GM18508 (cell line): ENCODE data around the gene TMEM45B.
"Not testable (repeated sequence)": the region's sequence is repeated elsewhere in the genome, so short reads cannot be mapped to it uniquely, and the experiment has no call there.

Source experiments
- ATAC-seq: cut with Tn5 transposase; IDR thresholded peaks from one replicate; pipeline ENCODE4 v1.9.1; 2021; ENCODE audit warnings: moderate number of reproducible peaks; ENCODE audit not compliant: insufficient read depth, unreplicated experiment

The TMEM45B gene

DNA sequence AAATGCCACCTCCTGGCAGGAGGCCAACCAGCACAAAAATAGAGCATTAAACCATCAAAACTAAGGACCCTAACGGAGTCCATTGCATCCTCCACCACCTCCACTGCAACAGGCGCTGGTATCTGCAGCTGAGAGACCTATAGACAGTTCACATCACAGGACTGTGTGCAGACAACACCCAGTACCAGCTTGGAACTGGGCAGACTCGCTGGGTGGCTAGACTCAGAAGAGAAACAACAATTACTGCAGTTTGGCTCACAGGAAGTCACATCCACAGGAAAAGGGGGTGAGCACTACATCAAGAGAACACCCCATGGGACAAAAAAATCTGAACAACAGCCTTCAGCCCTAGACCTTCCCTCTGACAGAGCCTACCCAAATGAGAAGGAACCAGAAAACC lies 11.6 kb upstream of the TMEM45B start:
- ATAC-seq = no peak

DNA sequence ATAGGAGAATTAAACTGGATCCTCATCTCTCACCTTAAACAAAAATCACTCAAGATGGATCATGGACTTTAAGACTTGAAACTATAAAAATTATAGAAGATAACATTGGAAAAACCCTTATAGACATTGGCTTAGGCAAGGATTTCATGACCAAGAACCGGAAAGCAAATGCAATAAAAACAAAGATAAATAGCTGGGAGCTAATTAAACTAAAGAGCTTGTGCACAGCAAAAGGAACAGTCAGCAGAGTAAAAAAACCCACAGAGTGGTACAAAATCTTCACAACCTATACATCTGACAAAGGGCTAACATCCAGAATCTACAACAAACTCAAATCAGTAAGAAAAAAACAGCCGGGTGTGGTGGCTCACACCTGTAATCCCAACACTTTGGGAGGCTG lies 7.4 kb upstream of the TMEM45B start:
- ATAC-seq = not testable (repeated sequence)

DNA sequence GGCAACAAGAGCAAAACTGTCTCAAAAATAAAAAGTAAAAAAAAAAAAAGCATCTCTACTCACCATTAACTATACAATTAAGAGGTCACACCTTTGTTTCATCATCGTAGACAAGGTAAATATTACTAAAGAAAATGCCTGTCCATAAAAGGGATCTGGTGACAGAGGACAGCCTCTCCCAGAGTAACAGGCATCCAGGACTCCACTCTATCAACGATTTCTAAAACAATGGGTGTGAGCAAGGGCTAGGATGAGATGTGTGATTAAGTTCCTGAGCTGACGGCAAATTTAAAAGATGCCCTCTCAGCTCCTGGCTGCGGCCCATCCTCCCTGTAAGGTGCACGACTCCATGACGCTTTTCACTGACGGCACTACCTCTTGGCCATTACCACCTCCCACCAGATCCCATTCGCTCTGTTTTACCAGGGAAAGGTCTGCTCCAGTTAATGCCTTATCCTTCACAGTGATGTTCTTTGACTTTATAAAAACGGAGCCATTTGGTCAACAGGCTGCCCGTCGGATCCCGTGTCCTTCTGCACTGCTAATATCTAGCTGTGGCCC lies 2.3 kb upstream of the TMEM45B start:
- ATAC-seq = no peak

DNA sequence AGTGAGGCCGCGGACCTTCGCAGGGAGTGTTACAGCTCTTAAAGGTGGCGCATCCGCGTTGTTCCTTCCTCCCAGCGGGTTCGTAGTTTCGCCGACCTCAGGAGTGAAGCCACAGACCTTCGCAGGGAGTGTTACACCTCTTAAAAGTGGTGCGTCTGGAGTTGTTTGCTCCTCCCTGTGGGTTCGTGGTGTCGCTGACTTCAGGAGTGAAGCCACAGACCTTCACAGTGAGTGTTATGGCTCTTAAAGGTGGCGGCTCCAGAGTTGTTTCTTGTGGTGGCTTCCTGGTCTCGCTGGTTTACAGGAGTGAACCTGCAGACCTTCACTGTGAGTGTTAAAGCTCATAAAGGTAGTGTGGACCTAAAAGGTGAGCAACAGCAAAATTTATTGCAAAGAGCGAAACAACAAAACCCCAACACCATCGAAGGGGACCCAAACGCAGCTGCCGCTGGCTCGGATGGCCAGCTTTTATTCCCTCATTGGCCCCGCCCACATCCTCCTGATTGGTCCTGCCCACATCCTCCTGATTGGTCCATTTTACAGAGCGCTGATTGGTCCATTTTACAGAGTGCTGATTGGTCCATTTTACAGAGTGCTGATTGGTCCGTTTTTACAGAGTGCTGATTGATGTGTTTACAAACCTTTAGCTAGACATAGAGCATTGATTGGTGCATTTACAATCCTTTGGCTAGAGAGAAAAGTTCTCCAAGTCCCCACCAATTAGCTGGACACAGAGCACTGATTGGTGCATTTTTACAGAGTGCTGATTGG lies 1.2 kb upstream of the TMEM45B start:
- ATAC-seq = no peak

DNA sequence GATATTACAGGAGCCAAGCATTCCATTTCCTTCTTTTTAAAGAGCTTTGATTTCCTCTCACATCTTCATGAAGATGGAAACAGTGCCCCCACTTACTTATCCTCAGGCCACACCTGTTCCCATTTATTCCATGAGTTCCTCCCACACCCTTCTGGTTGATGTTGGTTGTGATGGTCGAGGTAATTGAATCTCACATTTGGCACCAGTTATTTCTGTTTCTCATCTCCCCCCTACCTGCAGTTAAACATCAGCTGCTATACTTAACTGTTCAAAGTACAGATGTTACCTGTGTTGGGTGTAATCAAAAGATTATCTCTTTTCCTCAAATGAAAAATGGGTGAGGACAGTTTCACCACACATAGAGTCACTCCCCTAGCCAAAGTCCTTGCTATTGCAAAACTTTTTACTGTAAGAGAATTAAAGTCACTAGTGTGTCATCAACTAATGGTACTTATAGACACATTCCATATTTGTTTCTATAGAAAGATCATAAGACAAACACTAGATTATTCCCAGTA lies 1.9 kb downstream of the TMEM45B start:
- no peak for ATAC-seq

DNA sequence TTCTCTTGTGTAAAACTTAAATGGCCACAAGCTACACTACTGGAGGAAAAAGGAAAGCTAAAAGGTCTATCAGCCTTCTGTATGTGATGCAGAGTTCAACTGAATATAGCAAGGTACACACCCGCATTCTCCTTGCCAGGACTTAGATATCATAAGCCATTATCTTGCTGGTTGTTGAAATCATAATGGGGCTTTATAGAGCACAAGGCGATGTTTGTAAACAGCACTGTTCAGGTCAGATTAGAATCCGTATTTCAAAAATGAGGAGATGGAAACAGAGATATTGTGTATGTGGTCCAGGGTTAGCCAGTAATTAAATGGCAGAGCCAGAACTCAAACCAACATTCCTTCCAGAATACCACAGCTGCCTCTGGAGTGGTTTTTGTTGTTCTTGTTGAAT lies 2.6 kb downstream of the TMEM45B start:
- not testable (repeated sequence) for ATAC-seq

DNA sequence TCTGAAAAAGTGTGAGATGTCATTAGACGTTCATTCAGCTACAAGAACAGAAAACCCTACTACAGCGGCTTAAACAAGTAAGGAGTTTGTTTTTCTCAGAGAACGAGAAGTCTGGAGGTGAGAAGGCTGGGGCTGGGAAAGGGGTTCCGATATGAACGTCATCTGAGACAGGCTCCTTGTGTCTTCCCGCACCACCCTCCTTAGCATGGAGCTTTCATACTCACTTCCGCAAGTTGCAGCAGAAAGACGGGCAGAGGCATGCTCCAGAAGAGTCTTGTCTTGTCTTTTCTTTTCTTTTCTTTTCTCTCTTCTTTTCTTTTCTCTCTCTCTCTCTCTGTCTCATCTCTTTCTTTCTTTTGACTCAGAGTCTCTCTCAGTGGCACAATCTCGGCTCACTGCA lies 3.6 kb downstream of the TMEM45B start:
- ATAC-seq = no peak

DNA sequence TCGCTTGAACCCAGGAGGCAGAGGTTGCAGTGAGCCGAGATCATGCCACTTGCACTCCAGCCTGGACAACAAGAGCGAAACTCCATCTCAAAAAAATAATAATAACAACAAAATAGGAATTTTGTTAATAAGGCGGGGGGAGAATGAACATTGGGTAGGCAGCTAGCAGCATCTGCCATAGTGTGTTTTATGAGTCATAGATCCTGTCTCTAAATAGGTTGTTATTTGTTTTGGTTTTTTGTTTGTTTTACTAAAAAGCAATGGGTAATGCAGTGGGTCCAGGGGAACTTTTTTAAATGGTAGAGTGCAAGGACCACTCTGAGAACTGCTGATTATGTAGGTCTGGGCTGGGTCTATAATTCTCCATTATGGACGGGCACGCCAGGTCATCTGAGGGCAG lies 4.6 kb downstream of the TMEM45B start:
- ATAC-seq = not testable (repeated sequence)

DNA sequence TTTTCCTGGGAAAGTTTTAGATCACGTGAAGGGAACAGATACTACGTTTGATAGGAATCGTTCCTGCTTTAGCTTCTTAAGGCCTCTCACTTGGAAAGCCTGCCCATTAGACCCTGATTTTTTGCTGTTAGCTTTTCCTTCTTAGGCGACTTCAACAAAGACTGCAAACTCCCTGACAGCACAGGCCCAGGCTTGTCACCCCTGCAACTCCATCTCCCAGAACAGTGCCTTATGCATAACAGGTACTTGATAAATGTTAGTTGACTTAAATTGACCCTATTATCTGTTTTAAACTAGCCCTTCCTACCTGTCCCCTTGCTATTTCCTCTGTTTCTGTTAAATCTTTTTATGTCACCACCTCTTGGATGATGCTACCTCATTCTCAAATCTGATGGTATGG lies 7.6 kb downstream of the TMEM45B start:
- ATAC-seq = not testable (repeated sequence)

DNA sequence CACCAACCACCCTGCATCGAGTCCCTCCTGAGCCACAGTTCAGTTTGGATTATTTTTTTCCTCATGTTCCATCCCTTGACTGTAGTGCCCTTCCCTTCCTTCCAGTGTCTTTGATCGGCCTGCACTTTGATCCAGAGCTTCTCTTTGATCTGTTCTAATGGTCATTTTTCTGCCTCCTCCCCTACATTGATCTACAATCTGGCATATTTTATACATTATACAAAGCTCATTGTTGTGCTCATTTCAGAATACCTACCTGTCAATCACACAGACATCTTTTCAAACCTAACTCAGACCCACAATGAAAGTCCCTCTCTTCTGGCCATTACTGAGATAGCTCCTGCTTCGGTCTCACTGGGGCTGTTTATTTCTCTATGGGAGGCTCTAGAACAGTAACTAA lies 8.2 kb downstream of the TMEM45B start:
- ATAC-seq = not testable (repeated sequence)

DNA sequence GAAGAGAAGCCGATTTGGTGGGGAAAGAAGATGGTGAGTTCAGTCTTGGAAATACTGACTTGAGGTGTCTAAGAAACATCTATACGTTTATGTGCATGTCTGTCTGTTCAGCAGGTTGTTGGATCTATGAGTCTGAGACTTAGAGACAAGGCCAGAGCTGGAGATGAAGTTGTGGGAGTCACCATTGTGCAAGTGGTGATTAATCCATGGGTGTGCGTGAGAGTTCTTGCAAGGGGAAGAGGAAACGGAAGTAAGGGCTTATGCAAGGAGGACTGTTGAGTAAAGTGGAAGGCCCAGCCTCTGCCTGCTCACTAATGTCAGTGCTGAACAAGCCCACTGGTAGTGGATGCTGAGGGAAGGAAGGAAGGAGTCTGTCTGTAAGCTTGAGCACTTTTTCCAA lies 9.7 kb downstream of the TMEM45B start:
- ATAC-seq = no peak

DNA sequence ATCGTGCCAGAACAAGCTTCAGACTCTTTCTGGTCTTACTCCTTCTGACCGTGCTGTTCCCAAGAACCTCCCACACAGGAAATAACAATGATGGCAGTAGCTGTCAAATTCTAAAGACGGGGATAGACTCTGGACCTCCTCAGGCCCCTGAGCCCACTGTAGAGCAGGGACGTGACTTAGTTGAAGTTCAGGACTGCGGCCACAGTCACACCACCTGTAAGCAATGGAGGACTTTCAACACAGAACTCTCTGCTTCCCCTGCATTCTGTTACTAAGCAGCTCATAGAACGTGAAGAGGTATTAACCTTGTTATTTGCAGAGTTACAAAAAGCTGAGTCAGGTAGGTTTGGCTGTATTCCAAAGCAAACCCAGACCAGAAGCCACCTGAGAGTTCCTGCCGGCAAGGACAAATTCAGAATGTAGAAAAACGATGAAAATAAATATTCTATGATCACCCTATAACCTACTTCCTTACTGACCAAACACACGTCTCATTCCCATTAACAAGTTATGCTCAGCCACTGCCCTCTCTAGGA lies 12.7 kb downstream of the TMEM45B start:
- ATAC-seq = no peak

DNA sequence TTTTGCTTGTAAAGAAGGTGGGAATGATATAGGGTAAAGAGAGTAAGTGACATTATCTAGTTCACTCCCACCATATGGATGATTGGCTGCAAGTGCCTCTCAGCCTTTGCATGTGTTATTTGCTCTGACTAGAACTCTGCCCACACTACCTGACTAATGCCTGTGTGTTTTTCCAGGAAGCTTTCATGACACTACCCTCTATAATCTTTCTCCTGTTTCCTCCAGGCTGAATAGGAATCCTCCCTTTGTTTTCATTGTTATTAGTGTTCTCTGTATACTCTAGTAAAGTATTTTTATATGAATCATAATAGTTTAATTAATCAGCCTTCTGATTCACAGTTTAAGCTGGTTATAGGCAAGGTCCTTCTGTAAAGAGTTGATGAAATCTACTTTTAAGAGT lies 13.8 kb downstream of the TMEM45B start:
- not testable (repeated sequence) for ATAC-seq

DNA sequence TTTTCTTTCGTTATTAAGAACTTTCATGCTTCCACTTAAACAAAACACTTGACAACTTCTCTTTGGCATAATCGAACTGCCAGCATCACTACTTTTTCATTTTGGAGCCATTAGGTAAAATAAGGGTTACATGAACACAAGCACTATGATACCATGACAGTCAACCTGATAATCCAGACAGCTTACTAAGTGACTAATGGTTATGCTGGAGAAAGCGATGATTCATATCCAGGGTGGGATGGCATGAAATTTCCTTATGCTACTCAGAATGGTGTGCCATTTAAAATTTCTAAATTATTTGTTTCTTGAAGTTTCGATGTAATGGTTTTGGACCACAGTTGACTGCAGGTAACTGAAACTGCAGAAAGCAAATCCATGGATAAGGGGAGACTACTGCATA lies 15.6 kb downstream of the TMEM45B start:
- ATAC-seq = not testable (repeated sequence)

DNA sequence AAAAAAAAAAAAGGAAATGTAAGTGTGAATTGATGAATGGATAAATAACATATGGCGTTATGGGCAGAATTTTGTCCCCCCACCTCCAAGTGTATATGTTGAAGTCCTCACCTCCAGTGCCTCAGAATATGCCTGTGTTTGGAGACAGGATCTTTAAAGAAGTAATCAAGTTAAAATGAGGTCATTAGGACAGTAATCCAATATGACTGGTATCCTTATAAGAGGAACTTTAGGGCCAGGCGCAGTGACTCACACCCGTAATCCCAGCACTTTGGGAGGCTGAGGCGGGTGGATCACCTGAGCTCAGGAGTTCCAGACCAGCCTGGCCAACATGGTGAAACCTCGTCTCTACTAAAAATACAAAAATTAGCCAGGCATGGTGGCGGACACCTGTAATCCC lies 17.6 kb downstream of the TMEM45B start:
- ATAC-seq = not testable (repeated sequence)

DNA sequence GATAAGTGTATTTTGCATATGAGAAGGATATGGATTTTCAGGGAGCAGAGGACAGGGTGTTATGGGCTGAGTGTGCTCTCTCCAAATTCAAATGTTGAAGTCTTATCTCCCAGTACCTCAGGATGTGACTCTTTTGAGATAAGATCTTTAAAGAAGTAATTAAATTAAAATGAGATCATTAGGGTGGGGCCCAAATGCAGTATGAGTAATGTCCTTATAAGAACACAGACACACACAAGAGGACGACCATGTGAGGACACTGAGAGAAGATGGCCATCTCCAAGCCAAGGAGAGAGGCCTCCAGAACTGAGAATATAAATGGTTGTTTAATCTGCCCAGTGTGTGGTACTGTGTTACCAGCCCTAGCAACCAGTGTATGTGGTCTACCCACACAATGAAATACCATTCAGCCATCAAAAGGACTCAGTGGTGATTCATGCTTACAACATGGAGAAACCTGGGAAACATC lies 20.8 kb downstream of the TMEM45B start:
- not testable (repeated sequence) for ATAC-seq

DNA sequence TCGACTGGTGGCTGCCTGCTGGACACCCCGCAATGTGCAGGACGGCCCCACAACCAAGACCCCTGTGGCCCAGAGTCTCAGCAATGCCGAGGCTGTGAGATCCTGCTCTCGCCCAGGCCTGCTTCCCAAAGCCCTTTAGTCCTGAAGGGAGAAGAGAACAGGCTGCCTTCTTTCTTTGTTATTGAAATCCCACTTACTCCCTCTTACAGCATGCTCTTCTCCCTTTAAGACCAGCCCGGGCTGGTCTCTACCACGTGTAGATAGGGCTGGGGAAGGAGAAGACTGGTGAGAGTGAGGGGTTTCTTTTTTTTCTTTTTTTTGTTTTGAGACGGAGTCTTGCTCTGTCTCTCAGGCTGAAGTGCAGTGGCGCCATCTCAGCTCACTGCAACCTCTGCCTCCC lies 21.3 kb downstream of the TMEM45B start:
- no peak for ATAC-seq

DNA sequence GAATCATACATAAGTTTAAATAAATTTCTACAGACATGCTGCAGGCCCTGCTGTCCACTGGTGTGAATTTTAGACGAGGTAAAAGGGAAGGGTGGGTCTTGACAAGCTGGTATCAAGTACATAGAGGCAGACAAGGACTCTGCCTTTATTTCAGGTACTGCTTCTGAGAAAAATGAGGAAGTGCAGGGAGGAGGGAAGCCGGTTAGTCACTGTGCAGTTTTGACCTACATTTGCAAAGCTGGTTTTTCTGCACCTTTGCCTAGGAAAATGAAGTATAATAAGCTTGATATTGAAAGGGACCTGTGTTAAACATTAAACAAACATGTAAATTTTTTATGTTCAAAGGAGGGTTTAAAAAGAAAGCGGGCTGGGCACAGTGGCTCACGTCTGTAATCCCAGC lies 24.6 kb downstream of the TMEM45B start:
- no peak for ATAC-seq

DNA sequence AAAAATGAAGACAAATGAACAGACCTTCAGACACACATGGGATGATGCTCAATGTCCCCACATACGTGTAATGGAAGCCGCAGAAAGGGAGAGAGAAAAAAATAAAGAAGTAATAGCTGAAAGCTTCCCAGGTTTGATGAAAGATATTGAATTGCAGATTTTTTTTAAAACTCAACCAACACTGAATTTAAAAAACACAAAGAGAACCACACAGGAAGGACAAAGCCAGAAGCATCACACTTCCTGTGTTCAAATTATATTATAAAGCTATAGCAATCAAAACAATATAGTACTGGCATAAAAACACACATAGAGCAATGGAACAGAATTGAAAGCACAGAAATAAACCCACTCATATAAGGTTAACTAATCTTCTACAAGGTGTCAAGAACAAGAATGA lies 26.5 kb downstream of the TMEM45B start:
- no peak for ATAC-seq

DNA sequence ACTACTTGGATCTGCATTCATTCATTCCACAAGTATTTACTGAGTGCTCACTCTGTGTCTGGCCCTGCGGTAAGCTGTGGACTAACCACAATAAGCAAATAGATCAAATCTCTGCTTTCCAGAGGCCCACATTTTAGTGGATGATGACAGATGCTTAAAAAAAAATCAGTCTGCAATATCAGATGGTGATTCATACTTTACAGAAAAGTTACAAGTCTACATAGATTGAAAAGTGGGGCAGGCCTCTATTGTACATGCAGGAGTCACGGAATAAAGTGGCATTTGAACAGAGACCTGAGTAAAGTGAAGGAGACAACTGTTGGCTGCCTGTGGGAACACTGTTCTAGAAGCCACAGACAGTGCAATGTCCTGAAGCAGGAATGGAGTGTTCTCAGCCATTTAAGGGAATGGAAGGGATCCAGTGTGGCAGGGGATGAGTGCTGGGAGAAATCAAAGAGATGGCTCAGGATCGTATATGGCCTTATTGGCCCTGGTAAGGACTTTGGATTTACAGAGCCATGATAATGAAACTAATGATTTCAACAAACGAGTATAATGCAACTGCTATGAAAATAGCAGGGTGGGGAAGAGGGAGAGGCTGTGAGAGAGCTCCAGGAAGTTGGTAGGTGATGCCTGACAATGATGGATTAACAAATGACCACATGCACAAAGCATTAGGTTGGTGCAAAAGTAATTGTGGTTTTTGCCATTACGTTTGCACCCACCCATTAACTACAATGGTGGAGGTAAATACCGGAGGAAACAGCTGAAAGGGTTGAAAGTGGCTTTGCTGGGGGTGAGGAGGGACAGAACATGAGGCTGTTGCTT lies 31.1 kb downstream of the TMEM45B start:
- ATAC-seq = no peak

DNA sequence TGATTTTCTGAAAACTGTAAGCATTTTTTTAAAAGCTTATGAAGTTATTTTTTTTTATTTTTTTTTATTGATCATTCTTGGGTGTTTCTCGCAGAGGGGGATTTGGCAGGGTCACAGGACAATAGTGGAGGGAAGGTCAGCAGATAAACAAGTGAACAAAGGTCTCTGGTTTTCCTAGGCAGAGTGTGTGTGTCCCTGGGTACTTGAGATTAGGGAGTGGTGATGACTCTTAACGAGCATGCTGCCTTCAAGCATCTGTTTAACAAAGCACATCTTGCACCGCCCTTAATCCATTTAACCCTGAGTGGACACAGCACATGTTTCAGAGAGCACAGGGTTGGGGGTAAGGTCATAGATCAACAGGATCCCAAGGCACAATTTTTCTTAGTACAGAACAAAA lies 31.7 kb downstream of the TMEM45B start:
- ATAC-seq = not testable (repeated sequence)
